PC-3 (cell line): ENCODE measurements around the gene SAMD10. TPM values are rescaled to one million over a fixed set of nuclear protein-coding genes. Genes with fewer than 3 reads are reported as not detected.

Source experiments
- ATAC-seq: fragments of 200-7000 bp; cut with Tn5 transposase; 2 replicates; pipeline ENCODE4 v1.9.1; 2020; ENCODE audit warnings: mild to moderate bottlenecking, moderate library complexity
- BruUV-seq: library from RNA; stranded (reverse); fragments of 400-500 nt; replicated peaks from 2 replicates; lab custom pipeline; 2021; lab: Mats Ljungman, UMichigan
- CTCF ChIA-PET: fragments of 300-600 bp; sonication (Branson Sonifier 250); formaldehyde crosslinking; loops from one replicate; lab custom pipeline; 2022; ENCODE audit warnings: antibody characterized with exemption; lab: Charles Lee
- POLR2A ChIA-PET: fragments of 300-600 bp; sonication (Branson Sonifier 250); formaldehyde crosslinking; loops from one replicate; lab custom pipeline; 2022; ENCODE audit warnings: antibody characterized with exemption; ENCODE audit not compliant: unreplicated experiment; lab: Charles Lee
- DNase-seq: peaks from one replicate; pipeline ENCODE4 v3.0.0-alpha.2; 2015
- H2AFZ ChIP-seq: fragments of 300-600 bp; sonication (generic); 2 replicates; pipeline ENCODE4 v1.6.0; 2016; ENCODE audit warnings: antibody characterized with exemption, low read length
- H3F3A ChIP-seq: fragments of 300-600 bp; sonication (generic); one replicate; pipeline ENCODE4 v1.6.0; 2017; ENCODE audit warnings: antibody characterized with exemption, low read length, control low read depth, mild to moderate bottlenecking; ENCODE audit not compliant: unreplicated experiment
- H3K27ac ChIP-seq: fragments of 300-600 bp; sonication (generic); 2 replicates; pipeline ENCODE4 v1.5.1; 2016; ENCODE audit warnings: mild to moderate bottlenecking, low read length
- H3K27me3 ChIP-seq: fragments of 300-600 bp; sonication (generic); 2 replicates; pipeline ENCODE4 v1.6.1; 2016; ENCODE audit warnings: low read length, mixed read lengths
- H3K36me3 ChIP-seq: fragments of 300-600 bp; sonication (generic); 2 replicates; pipeline ENCODE4 v1.6.1; 2016; ENCODE audit warnings: low read depth, mixed run types, low read length, mixed read lengths
- H3K4me1 ChIP-seq: fragments of 300-600 bp; sonication (generic); 2 replicates; pipeline ENCODE4 v1.5.1; 2016; ENCODE audit warnings: low read length; ENCODE audit not compliant: insufficient read depth
- H3K4me2 ChIP-seq: fragments of 300-600 bp; sonication (generic); 2 replicates; pipeline ENCODE4 v1.6.0; 2016; ENCODE audit warnings: low read length
- H3K4me3 ChIP-seq: fragments of 300-600 bp; sonication (generic); 2 replicates; pipeline ENCODE4 v1.5.1; 2016; ENCODE audit warnings: mild to moderate bottlenecking, low read length, mixed read lengths
- H3K79me2 ChIP-seq: fragments of 300-600 bp; sonication (generic); 2 replicates; pipeline ENCODE4 v1.6.1; 2017; ENCODE audit warnings: low read length, mixed read lengths
- H3K9ac ChIP-seq: fragments of 300-600 bp; sonication (generic); 2 replicates; pipeline ENCODE4 v1.6.0; 2016; ENCODE audit warnings: mild to moderate bottlenecking, low read length
- H3K9me2 ChIP-seq: fragments of 300-600 bp; sonication (generic); replicated peaks from 2 replicates; pipeline ENCODE4 v1.6.1; 2016; ENCODE audit warnings: mixed run types, low read length, mixed read lengths
- H3K9me3 ChIP-seq: fragments of 300-600 bp; sonication (generic); 2 replicates; pipeline ENCODE4 v1.6.1; 2016; ENCODE audit warnings: low read length, mixed read lengths
- H4K20me1 ChIP-seq: fragments of 300-600 bp; sonication (generic); 2 replicates; pipeline ENCODE4 v1.6.1; 2016; ENCODE audit warnings: low read length, mixed read lengths
- CTCF ChIP-seq: fragments of 300-600 bp; sonication (generic); conservative IDR thresholded peaks from 2 replicates; pipeline ENCODE4 v1.5.1; 2017; ENCODE audit warnings: antibody characterized with exemption, low read depth, mild to moderate bottlenecking, low read length
- EZH2 ChIP-seq: fragments of 300-600 bp; sonication (generic); IDR thresholded peaks from one replicate; pipeline ENCODE4 v1.6.1; 2017; ENCODE audit warnings: antibody characterized with exemption, mild to moderate bottlenecking, low read length; ENCODE audit not compliant: unreplicated experiment
- EZH2phosphoT487 ChIP-seq: fragments of 300-600 bp; sonication (generic); IDR thresholded peaks from 2 replicates; pipeline ENCODE4 v1.6.1; 2018; ENCODE audit warnings: mild to moderate bottlenecking, antibody characterized with exemption, low read length, borderline replicate concordance
- intact Hi-C: fragments of 100-400 bp; cut with micrococcal nuclease; formaldehyde crosslinking; loops from 2 replicates; pipeline ENCODE4 v1.9.0; 2023
- total RNA-seq: library from RNA; depleted of rRNA; stranded (reverse); fragments of >200 nt; gene quantifications from 2 replicates; pipeline ENCODE4 v1.2.3, GENCODE V29; 2014

Gene SAMD10
- total RNA-seq, 1 experiment from 2014 or later = 7.4 TPM

GRCh38 chr20:63951398-63952209 is 27.8 kb downstream of the SAMD10 start:
- Histone ChIP-seq H3K27me3 (no peaks in the 10 kb centered on the region), H3K9me2 (no peaks in the 10 kb centered on the region), H3K4me1 (peaks cover 30% of the 10 kb centered on the region), H3K4me3 (no peak overlapping the region), H3K4me2 (no peak overlapping the region), H3F3A (no peaks in the 10 kb centered on the region), H3K9ac (no peak overlapping the region), H3K36me3 (no peaks in the 10 kb centered on the region; the same call in 1 of the 2 replicates), H3K79me2 (peaks cover 95% of the 10 kb centered on the region), H3K9me3 (no peaks in the 10 kb centered on the region), H2AFZ (no peak overlapping the region), H3K27ac (no peak overlapping the region), H4K20me1 (peaks cover 74% of the 10 kb centered on the region)
- no TSS peak for BruUV-seq
- POLR2A ChIA-PET = no interaction called here
- CTCF ChIA-PET = interaction anchor here (0.6 kb wide), 1 partner anchor 22 kb away, joined by 3 read pairs; no protein-coding TSS in a partner anchor
- DNase-seq (no peak), ATAC-seq (no peak)
- no peak for TF ChIP-seq EZH2phosphoT487
- no peak for TF ChIP-seq CTCF
- no peak for TF ChIP-seq EZH2
- intact Hi-C loops = no loop called here

GRCh38 chr20:63950701-63951397 is 28.6 kb downstream of the SAMD10 start:
- ChIA-PET POLR2A (no interaction called here), CTCF (no interaction called here)
- no peaks in the 10 kb centered on the region; the same call in 1 of the 2 replicates for H3K36me3 ChIP-seq
- DNase-seq (no peak), ATAC-seq (no peak)
- peaks cover 74% of the 10 kb centered on the region for H4K20me1 ChIP-seq
- no peak overlapping the region for H3K9ac ChIP-seq
- no peaks in the 10 kb centered on the region for H3K9me2 ChIP-seq
- no peak overlapping the region for H2AFZ ChIP-seq
- BruUV-seq = no TSS peak
- H3F3A ChIP-seq = no peaks in the 10 kb centered on the region
- intact Hi-C loops = no loop called here
- no peaks in the 10 kb centered on the region for H3K27me3 ChIP-seq
- H3K79me2 ChIP-seq = peaks cover 98% of the 10 kb centered on the region
- peaks cover 29% of the 10 kb centered on the region for H3K4me1 ChIP-seq
- no peak overlapping the region for H3K4me3 ChIP-seq
- H3K27ac ChIP-seq = no peak overlapping the region
- TF ChIP-seq EZH2phosphoT487 (no peak), CTCF (no peak), EZH2 (no peak)
- no peaks in the 10 kb centered on the region for H3K9me3 ChIP-seq
- no peak overlapping the region for H3K4me2 ChIP-seq
